DOHH2 (cell line): ENCODE measurements around the gene DCLRE1C.

Experiments
- H3F3A ChIP-seq: fragments of 200-600 bp; sonication (generic), shearing (Covaris generic); 2 replicates; pipeline ENCODE4 v1.6.0; 2016; ENCODE audit warnings: antibody characterized with exemption, mild to moderate bottlenecking; ENCODE audit not compliant: control insufficient read depth, insufficient read depth
- H3K27ac ChIP-seq: fragments of 200-600 bp; sonication (generic); 2 replicates; pipeline ENCODE4 v1.5.1; 2014; ENCODE audit warnings: low read depth, mild to moderate bottlenecking, low read length, moderate library complexity
- H3K27me3 ChIP-seq: fragments of 200-600 bp; sonication (generic); 2 replicates; pipeline ENCODE4 v1.6.1; 2014; ENCODE audit warnings: mild to moderate bottlenecking, low read length, mixed read lengths; ENCODE audit not compliant: control insufficient read depth
- H3K36me3 ChIP-seq: fragments of 200-600 bp; sonication (generic); 2 replicates; pipeline ENCODE4 v1.6.1; 2014; ENCODE audit warnings: mild to moderate bottlenecking, low read length, moderate library complexity, mixed read lengths; ENCODE audit not compliant: control insufficient read depth
- H3K4me1 ChIP-seq: fragments of 200-600 bp; sonication (generic); 2 replicates; pipeline ENCODE4 v1.6.1; 2014; ENCODE audit warnings: mild to moderate bottlenecking, low read length, mixed read lengths; ENCODE audit not compliant: control insufficient read depth
- H3K4me2 ChIP-seq: fragments of 200-600 bp; sonication (generic); 2 replicates; pipeline ENCODE4 v1.6.0; 2014; ENCODE audit warnings: mild to moderate bottlenecking, low read length, moderate library complexity
- H3K4me3 ChIP-seq: fragments of 200-600 bp; sonication (generic); 2 replicates; pipeline ENCODE4 v1.5.1; 2014; ENCODE audit warnings: mild to moderate bottlenecking, low read length, mixed read lengths
- H3K79me2 ChIP-seq: fragments of 200-600 bp; sonication (generic); 2 replicates; pipeline ENCODE4 v1.6.1; 2014; ENCODE audit warnings: mild to moderate bottlenecking, low read length, mixed read lengths; ENCODE audit not compliant: control insufficient read depth
- H3K9me2 ChIP-seq: fragments of 200-600 bp; sonication (generic); replicated peaks from 2 replicates; pipeline ENCODE4 v1.6.1; 2014; ENCODE audit warnings: mild to moderate bottlenecking, low read length, mixed read lengths; ENCODE audit not compliant: control insufficient read depth
- H3K9me3 ChIP-seq: fragments of 200-600 bp; sonication (generic); 2 replicates; pipeline ENCODE4 v1.6.1; 2014; ENCODE audit warnings: antibody characterized with exemption, low read length, mixed read lengths; ENCODE audit not compliant: control insufficient read depth, insufficient read depth
- H4K20me1 ChIP-seq: fragments of 200-600 bp; sonication (generic); 2 replicates; pipeline ENCODE4 v1.6.0; 2014; ENCODE audit warnings: low read depth, mild to moderate bottlenecking, antibody characterized with exemption, low read length, moderate library complexity; ENCODE audit not compliant: control insufficient read depth, insufficient read depth
- CTCF ChIP-seq: fragments of 200-600 bp; sonication (generic); IDR thresholded peaks from one replicate; pipeline ENCODE4 v1.5.1; 2014; ENCODE audit warnings: antibody characterized with exemption, mild to moderate bottlenecking, low read depth, low read length; ENCODE audit not compliant: poor library complexity, severe bottlenecking
- EZH2phosphoT487 ChIP-seq: fragments of 200-600 bp; sonication (generic); IDR thresholded peaks from 2 replicates; pipeline ENCODE4 v1.6.1; 2017; ENCODE audit warnings: borderline replicate concordance, mild to moderate bottlenecking, antibody characterized with exemption, low read length, moderate library complexity, mixed read lengths

The DCLRE1C gene

GRCh38 chr10:14925268-14925667 is 28.6 kb downstream of the DCLRE1C start:
- H3K4me2 ChIP-seq, result no peak overlapping the region
- H3K36me3 ChIP-seq, result peaks cover 95% of the 10 kb centered on the region
- H3K27me3 ChIP-seq, result no peaks in the 10 kb centered on the region
- H3K9me2 ChIP-seq, result no peaks in the 10 kb centered on the region
- no peaks in the 10 kb centered on the region for H4K20me1 ChIP-seq
- H3K27ac ChIP-seq, result no peak overlapping the region
- H3K4me3 ChIP-seq, result no peak overlapping the region
- H3K79me2 ChIP-seq, result peaks cover 34% of the 10 kb centered on the region
- no peaks in the 10 kb centered on the region for H3F3A ChIP-seq
- no peaks in the 10 kb centered on the region for H3K4me1 ChIP-seq
- no peak for TF ChIP-seq EZH2phosphoT487
- no peak for TF ChIP-seq CTCF
- H3K9me3 ChIP-seq, result no peaks in the 10 kb centered on the region

GRCh38 chr10:14924013-14924412 is 29.9 kb downstream of the DCLRE1C start:
- peaks cover 34% of the 10 kb centered on the region for H3K79me2 ChIP-seq
- H3K4me3 ChIP-seq, result no peak overlapping the region
- peaks cover 97% of the 10 kb centered on the region for H3K36me3 ChIP-seq
- no peaks in the 10 kb centered on the region for H3K4me1 ChIP-seq
- H3K27ac ChIP-seq, result no peak overlapping the region
- H4K20me1 ChIP-seq, result no peaks in the 10 kb centered on the region
- no peak for TF ChIP-seq EZH2phosphoT487
- TF ChIP-seq CTCF, result no peak
- peaks cover 6% of the 10 kb centered on the region; the same call in 1 of the 2 replicates for H3K9me3 ChIP-seq
- H3K27me3 ChIP-seq, result no peaks in the 10 kb centered on the region
- no peaks in the 10 kb centered on the region for H3K9me2 ChIP-seq
- no peaks in the 10 kb centered on the region for H3F3A ChIP-seq
- no peak overlapping the region for H3K4me2 ChIP-seq

- TF ChIP-seq CTCF, result no peak
- no peak for TF ChIP-seq EZH2phosphoT487
- H3K27ac ChIP-seq, result no peak overlapping the region
- H3K4me1 ChIP-seq, result no peaks in the 10 kb centered on the region
- H3F3A ChIP-seq, result peaks cover 10% of the 10 kb centered on the region; the same call in 1 of the 2 replicates
- peaks cover 36% of the 10 kb centered on the region for H3K79me2 ChIP-seq
- no peak overlapping the region for H3K4me2 ChIP-seq
- H3K4me3 ChIP-seq, result no peak overlapping the region
- peaks cover 19% of the 10 kb centered on the region; the same call in 1 of the 2 replicates for H3K9me3 ChIP-seq
- H3K9me2 ChIP-seq, result no peaks in the 10 kb centered on the region
- H3K27me3 ChIP-seq, result no peaks in the 10 kb centered on the region
- H3K36me3 ChIP-seq, result peaks cover 100% of the 10 kb centered on the region
- H4K20me1 ChIP-seq, result no peaks in the 10 kb centered on the region
These were observed 34.9 kb downstream of the DCLRE1C start for GRCh38 chr10:14918964-14919363.

- Histone ChIP-seq H3K36me3 (peaks cover 100% of the 10 kb centered on the region), H3K4me3 (no peak overlapping the region), H3F3A (peaks cover 14% of the 10 kb centered on the region), H3K4me2 (no peak overlapping the region), H3K79me2 (peaks cover 38% of the 10 kb centered on the region), H3K4me1 (no peaks in the 10 kb centered on the region), H3K27ac (no peak overlapping the region), H4K20me1 (no peaks in the 10 kb centered on the region), H3K27me3 (no peaks in the 10 kb centered on the region), H3K9me3 (peaks cover 19% of the 10 kb centered on the region; the same call in 1 of the 2 replicates), H3K9me2 (no peaks in the 10 kb centered on the region)
- no peak for TF ChIP-seq EZH2phosphoT487
- TF ChIP-seq CTCF, result no peak
These were observed 36.1 kb downstream of the DCLRE1C start for GRCh38 chr10:14917827-14918226.
